ENCODE measurements around the gene SCAPER.

DNA sequence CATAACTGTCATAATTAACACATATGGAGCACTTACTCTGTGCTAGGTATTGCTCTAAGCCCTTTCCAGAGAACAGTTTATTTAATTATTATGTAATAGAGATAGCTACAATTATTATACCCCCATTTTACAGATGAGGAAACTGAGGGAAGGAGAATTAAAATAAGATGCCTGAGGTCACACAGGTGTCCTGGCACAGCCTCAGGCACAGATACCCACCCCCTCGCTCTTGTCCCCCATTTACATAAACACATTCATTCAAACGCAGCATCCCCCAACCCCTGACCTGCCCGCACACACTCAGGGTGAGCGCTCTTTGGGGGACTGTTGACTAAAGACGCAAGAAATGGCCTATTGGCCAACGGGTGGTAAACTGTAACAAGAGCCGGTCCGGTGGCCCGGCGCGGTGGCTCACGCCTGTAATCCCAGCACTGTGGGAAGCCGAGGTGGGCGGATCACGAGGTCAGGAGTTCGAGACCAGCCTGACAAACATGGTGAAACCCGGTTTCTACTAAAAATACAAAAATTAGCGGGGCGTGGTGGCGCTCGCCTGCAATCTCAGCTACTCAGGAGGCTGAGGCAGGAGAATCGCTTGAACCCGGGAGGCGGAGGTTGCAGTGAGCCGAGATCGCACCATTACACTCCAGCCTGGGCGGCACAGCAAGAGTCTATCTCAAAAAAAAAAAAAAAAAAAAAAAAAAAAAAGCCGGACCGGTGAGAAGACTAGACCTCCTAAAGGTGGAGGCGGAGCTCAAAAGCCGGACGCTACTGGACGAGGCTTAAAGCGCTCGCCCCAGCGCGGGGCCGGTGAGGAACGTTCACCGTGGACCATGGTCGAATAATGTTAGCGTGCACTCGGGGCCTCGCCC lies 570.5 kb downstream of the SCAPER start:
- TF ChIP-seq, protein P1, sequence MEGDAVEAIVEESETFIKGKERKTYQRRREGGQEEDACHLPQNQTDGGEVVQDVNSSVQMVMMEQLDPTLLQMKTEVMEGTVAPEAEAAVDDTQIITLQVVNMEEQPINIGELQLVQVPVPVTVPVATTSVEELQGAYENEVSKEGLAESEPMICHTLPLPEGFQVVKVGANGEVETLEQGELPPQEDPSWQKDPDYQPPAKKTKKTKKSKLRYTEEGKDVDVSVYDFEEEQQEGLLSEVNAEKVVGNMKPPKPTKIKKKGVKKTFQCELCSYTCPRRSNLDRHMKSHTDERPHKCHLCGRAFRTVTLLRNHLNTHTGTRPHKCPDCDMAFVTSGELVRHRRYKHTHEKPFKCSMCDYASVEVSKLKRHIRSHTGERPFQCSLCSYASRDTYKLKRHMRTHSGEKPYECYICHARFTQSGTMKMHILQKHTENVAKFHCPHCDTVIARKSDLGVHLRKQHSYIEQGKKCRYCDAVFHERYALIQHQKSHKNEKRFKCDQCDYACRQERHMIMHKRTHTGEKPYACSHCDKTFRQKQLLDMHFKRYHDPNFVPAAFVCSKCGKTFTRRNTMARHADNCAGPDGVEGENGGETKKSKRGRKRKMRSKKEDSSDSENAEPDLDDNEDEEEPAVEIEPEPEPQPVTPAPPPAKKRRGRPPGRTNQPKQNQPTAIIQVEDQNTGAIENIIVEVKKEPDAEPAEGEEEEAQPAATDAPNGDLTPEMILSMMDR (conservative IDR thresholded peaks at IDR 0.05; ENCODE audit: low read depth, low read length): no peak
- no peak for TF ChIP-seq RCOR1 (IDR thresholded peaks at IDR 0.05; ENCODE audit: insufficient replicate concordance, low read length)
